CD4-positive, CD25-positive, alpha-beta regulatory T cell (primary cell): ENCODE measurements around the gene KIF5C. TPM values are rescaled to one million over a fixed set of nuclear protein-coding genes. Genes with fewer than 3 reads are reported as not detected.
A peak's percentile ranks its signal among the peaks of the same experiment; 100 is the strongest.

Experiments
- ATAC-seq, 2 donors: fragments of 150-1000 bp; cut with Tn5 transposase; one replicate each; pipeline ENCODE4 v1.10.0; 2021; ENCODE audit warnings: low read depth in 2 of 2, moderate number of reproducible peaks in 2 of 2, moderate library complexity in 1 of 2
- DNase-seq, 3 donors: peaks; one replicate each; pipeline versions ENCODE4 v3.0.0 to v3.0.0-alpha.2; 2012 to 2022; ENCODE audit warnings: mixed read lengths in 1 of 3
- H3K27ac ChIP-seq: one replicate; pipeline ENCODE4 v1.7.0; 2013; ENCODE audit warnings: mild to moderate bottlenecking, low read length; ENCODE audit not compliant: insufficient read depth, poor library complexity, severe bottlenecking
- H3K27me3 ChIP-seq: one replicate; pipeline ENCODE4 v1.7.0; 2013; ENCODE audit warnings: low read length; ENCODE audit not compliant: control insufficient read depth, insufficient read depth
- H3K36me3 ChIP-seq: one replicate; pipeline ENCODE4 v1.7.0; 2013; ENCODE audit warnings: mild to moderate bottlenecking, low read length, moderate library complexity; ENCODE audit not compliant: control insufficient read depth, insufficient read depth
- H3K4me1 ChIP-seq: 2 replicates; pipeline ENCODE4 v1.7.0; 2013; ENCODE audit warnings: mild to moderate bottlenecking, low read length; ENCODE audit not compliant: insufficient read depth, control insufficient read depth, poor library complexity, severe bottlenecking
- H3K4me3 ChIP-seq: one replicate; pipeline ENCODE4 v1.7.0; 2013; ENCODE audit warnings: low read depth, mild to moderate bottlenecking, low read length, moderate library complexity
- H3K9me3 ChIP-seq, 2 experiments: 1 replicate in 1 of 2; 2 replicates in 1 of 2; pipeline ENCODE4 v1.7.0; 2013; ENCODE audit warnings: low read length in 2 of 2, mild to moderate bottlenecking in 1 of 2, moderate library complexity in 1 of 2; ENCODE audit not compliant: control insufficient read depth in 2 of 2
- H3K27ac Mint-ChIP-seq, 3 donors: one replicate each; pipeline ENCODE4 v1.8.0; 2020 to 2022; ENCODE audit warnings: mild to moderate bottlenecking in 3 of 3, mixed read lengths in 3 of 3, moderate library complexity in 2 of 3
- H3K27me3 Mint-ChIP-seq: one replicate; pipeline ENCODE4 v1.8.0; 2022; ENCODE audit warnings: mild to moderate bottlenecking, mixed read lengths
- H3K36me3 Mint-ChIP-seq: one replicate; pipeline ENCODE4 v1.8.0; 2020; ENCODE audit warnings: mixed read lengths
- H3K4me1 Mint-ChIP-seq, 4 donors: one replicate each; pipeline ENCODE4 v1.8.0; 2020 to 2022; ENCODE audit warnings: mixed read lengths in 4 of 4, mild to moderate bottlenecking in 1 of 4
- H3K4me3 Mint-ChIP-seq, 4 donors: one replicate each; pipeline ENCODE4 v1.8.0; 2020 to 2022; ENCODE audit warnings: mild to moderate bottlenecking in 4 of 4, mixed read lengths in 4 of 4, moderate library complexity in 3 of 4
- H3K9me3 Mint-ChIP-seq, 7 donors: one replicate each; pipeline ENCODE4 v1.8.0; 2020 to 2022; ENCODE audit warnings: mixed read lengths in 7 of 7, mild to moderate bottlenecking in 3 of 7, moderate library complexity in 2 of 7
- polyA plus RNA-seq, 4 donors: library from polyadenylated mRNA; unstranded; fragments of 300-500 nt; fragmentation: Illumina TruSeq; gene quantifications; one replicate each; pipeline ENCODE4 v1.2.3, GENCODE V29; 2021
- total RNA-seq: library from RNA; stranded (reverse); gene quantifications from one replicate; pipeline ENCODE4 v1.2.3, GENCODE V29; 2022

KIF5C gene
- total RNA-seq: 7.7 TPM
- 1 to 10 TPM in 2 of 4 donors, under 1 TPM in 2; 0.54 to 3.0 (median 1.2) TPM for polyA plus RNA-seq

DNA sequence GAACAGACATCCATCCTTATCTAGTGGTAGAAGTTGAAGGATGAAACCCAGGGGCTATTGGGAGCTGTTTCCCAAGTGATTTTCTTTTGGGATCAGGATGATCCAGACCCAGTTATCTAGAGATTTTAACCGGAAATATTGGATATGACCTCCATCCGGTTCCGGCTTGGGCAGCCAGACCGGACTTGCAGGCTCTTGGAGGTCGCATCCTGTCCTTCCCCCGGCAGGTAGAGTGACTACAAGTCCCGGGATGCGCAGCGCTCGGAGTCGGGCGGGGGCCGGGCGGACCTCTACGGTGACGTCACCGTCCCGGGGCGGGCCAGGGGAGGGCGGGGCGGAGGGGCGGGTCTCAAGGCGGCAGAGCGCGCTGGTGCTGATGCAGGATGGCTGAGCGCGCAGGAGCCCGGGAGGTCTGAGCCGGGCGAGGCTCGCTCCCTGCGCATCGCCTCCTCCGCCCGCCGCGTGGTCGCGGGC is at the start of gene KIF5C:
TSS of gene KIF5C (plus strand) at position 360 of the 474 bp plus-strand sequence. CDS start 391 bp downstream, outside the sequence.
- DNase-seq (peak; percentile 75 to 92 (median 77)), ATAC-seq (peak; percentile 90 to 91)
- Histone ChIP-seq H3K4me1 (peaks cover 13% of the 10 kb centered on the region), H3K27me3 (peaks cover 9% of the 10 kb centered on the region), H3K27ac (no peak within 1 kb of the TSS), H3K4me3 (peak within 1 kb of the TSS; percentile 41), H3K36me3 (no peaks in the 10 kb centered on the region), H3K9me3 (no peaks in the 10 kb centered on the region)
- Mint-ChIP-seq H3K27ac (peak within 1 kb of the TSS in 1 of 3 donors; percentile 83), H3K9me3 (peaks cover 0 to 2% (median 0%) of the 10 kb centered on the region in 7 donors), H3K4me1 (peaks cover 6 to 19% (median 15%) of the 10 kb centered on the region in 4 donors), H3K27me3 (peaks cover 76% of the 10 kb centered on the region), H3K36me3 (peaks cover 3% of the 10 kb centered on the region), H3K4me3 (peak within 1 kb of the TSS; percentile 71 to 94 (median 86))

GRCh38 chr2:148826791-148827190 is 48.2 kb upstream of the KIF5C start:
- H3K27me3 ChIP-seq: peaks cover 6% of the 10 kb centered on the region
- no peaks in the 10 kb centered on the region for H3K4me1 ChIP-seq
- no peak for ATAC-seq
- Mint-ChIP-seq H3K27me3 (no peaks in the 10 kb centered on the region), H3K4me1 (no peaks in the 10 kb centered on the region), H3K27ac (no peak overlapping the region), H3K4me3 (no peak overlapping the region), H3K36me3 (no peaks in the 10 kb centered on the region), H3K9me3 (peaks cover 0 to 7% (median 0%) of the 10 kb centered on the region in 7 donors)
- H3K4me3 ChIP-seq: no peak overlapping the region
- DNase-seq: no peak
- H3K36me3 ChIP-seq: no peaks in the 10 kb centered on the region
- H3K27ac ChIP-seq: no peak overlapping the region
- no peaks in the 10 kb centered on the region for H3K9me3 ChIP-seq

- no peak overlapping the region for H3K4me3 ChIP-seq
- peak overlapping the region in 1 of 3 donors; percentile 88 for H3K27ac Mint-ChIP-seq
- DNase-seq (no peak), ATAC-seq (no peak)
- no peaks in the 10 kb centered on the region for H3K36me3 ChIP-seq
- H3K27me3 Mint-ChIP-seq: no peaks in the 10 kb centered on the region
- no peak overlapping the region for H3K27ac ChIP-seq
- H3K36me3 Mint-ChIP-seq: no peaks in the 10 kb centered on the region
- H3K4me1 ChIP-seq: no peaks in the 10 kb centered on the region
- H3K4me3 Mint-ChIP-seq: no peak overlapping the region
- peaks cover 4% of the 10 kb centered on the region for H3K27me3 ChIP-seq
- H3K9me3 Mint-ChIP-seq: peaks cover 0 to 7% (median 1%) of the 10 kb centered on the region in 7 donors
- no peaks in the 10 kb centered on the region for H3K9me3 ChIP-seq
- no peaks in the 10 kb centered on the region for H3K4me1 Mint-ChIP-seq
Measured at GRCh38 chr2:148828941-148829340, 46.1 kb upstream of the KIF5C start.

DNA sequence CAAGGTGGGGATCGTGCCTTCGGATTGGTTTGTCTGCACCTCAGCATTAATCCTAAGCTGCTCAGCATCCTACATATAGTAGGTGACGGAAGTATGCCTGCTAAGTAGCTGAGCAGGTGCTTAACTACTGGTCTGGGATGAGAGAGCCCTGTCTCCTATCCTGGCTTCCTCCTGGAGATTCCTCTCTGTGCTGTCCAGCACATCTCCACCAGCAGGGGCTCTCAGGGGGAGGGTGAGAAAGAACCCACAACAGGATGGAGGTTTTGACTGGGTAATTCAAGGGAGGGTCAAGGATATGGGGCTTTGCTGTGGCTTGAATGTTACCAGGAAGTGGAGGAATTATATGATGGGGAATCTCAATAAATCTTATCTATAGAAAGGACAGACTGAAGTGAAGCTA is 45.4 kb upstream of the KIF5C start:
- peaks cover 0 to 7% (median 1%) of the 10 kb centered on the region in 7 donors for H3K9me3 Mint-ChIP-seq
- ATAC-seq (no peak), DNase-seq (no peak)
- peaks cover 2% of the 10 kb centered on the region for H3K27me3 ChIP-seq
- H3K9me3 ChIP-seq: no peaks in the 10 kb centered on the region
- H3K4me3 Mint-ChIP-seq: peak overlapping the region in 1 of 4 donors; percentile 1
- no peaks in the 10 kb centered on the region for H3K4me1 ChIP-seq
- H3K4me1 Mint-ChIP-seq: no peaks in the 10 kb centered on the region
- H3K36me3 Mint-ChIP-seq: no peaks in the 10 kb centered on the region
- H3K36me3 ChIP-seq: no peaks in the 10 kb centered on the region
- H3K27me3 Mint-ChIP-seq: no peaks in the 10 kb centered on the region
- no peak overlapping the region for H3K27ac Mint-ChIP-seq
- H3K4me3 ChIP-seq: no peak overlapping the region
- H3K27ac ChIP-seq: no peak overlapping the region

GRCh38 chr2:148832637-148833036 is 42.4 kb upstream of the KIF5C start:
- Mint-ChIP-seq H3K4me1 (no peaks in the 10 kb centered on the region), H3K27me3 (peaks cover 10% of the 10 kb centered on the region), H3K9me3 (peaks cover 0 to 8% (median 0%) of the 10 kb centered on the region in 7 donors), H3K27ac (no peak overlapping the region), H3K4me3 (no peak overlapping the region), H3K36me3 (no peaks in the 10 kb centered on the region)
- no peak overlapping the region for H3K4me3 ChIP-seq
- no peak for DNase-seq
- H3K27ac ChIP-seq: no peak overlapping the region
- no peak for ATAC-seq
- H3K36me3 ChIP-seq: no peaks in the 10 kb centered on the region
- no peaks in the 10 kb centered on the region for H3K4me1 ChIP-seq
- peaks cover 2% of the 10 kb centered on the region for H3K27me3 ChIP-seq
- no peaks in the 10 kb centered on the region for H3K9me3 ChIP-seq

DNA sequence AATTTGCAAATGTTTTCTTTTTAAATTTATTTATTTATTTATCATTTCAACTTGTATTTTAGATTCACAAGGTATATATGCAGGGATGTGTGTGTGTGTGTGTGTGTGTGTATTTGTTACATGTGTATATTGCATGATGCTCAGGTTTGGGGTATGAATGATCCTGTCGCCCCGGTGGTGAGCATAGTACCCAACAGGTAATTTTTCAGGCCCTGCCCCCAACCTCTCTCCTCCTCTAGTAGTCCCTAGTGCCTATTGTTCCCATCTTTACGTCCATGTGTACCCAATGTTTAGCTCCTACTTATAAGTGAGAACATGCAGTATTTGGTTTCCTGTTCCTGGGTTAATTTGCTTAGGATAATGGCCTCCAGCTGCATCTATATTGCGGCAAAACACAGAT is 33.0 kb upstream of the KIF5C start:
- DNase-seq (no peak), ATAC-seq (no peak)
- Histone ChIP-seq H3K4me1 (no peaks in the 10 kb centered on the region), H3K36me3 (no peaks in the 10 kb centered on the region), H3K9me3 (no peaks in the 10 kb centered on the region), H3K27me3 (peaks cover 2% of the 10 kb centered on the region), H3K4me3 (no peak overlapping the region), H3K27ac (no peak overlapping the region)
- H3K27ac Mint-ChIP-seq: no peak overlapping the region
- H3K4me3 Mint-ChIP-seq: no peak overlapping the region
- H3K4me1 Mint-ChIP-seq: no peaks in the 10 kb centered on the region
- H3K9me3 Mint-ChIP-seq: peaks cover 0 to 12% (median 5%) of the 10 kb centered on the region in 7 donors
- no peaks in the 10 kb centered on the region for H3K36me3 Mint-ChIP-seq
- H3K27me3 Mint-ChIP-seq: peaks cover 24% of the 10 kb centered on the region

DNA sequence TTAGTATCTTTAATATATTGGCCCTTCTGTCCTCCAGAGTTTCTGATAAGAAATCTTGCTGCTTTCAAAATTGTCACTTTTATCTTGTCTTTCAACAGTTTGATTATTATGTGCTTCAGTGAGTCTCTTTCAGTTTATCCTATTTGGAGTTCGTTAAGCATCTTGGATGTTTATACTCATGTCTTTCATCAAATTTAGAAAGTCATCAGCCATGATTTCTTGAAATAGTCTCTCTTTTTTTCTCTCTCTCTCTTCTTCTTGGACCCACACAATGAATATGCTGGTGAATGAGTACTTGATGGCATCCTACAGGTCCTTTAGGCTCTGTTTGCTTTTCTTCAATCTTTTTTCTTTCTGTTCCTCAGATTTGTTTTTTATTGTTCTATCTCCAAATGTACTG is 26.9 kb upstream of the KIF5C start:
- no peaks in the 10 kb centered on the region for H3K36me3 Mint-ChIP-seq
- peaks cover 8 to 12% of the 10 kb centered on the region in 2 experiments for H3K9me3 ChIP-seq
- no peaks in the 10 kb centered on the region for H3K4me1 ChIP-seq
- ATAC-seq: no peak
- H3K27me3 ChIP-seq: peaks cover 12% of the 10 kb centered on the region
- H3K27ac Mint-ChIP-seq: no peak overlapping the region
- no peak for DNase-seq
- H3K4me3 ChIP-seq: no peak overlapping the region
- H3K4me3 Mint-ChIP-seq: peak overlapping the region in 1 of 4 donors; percentile 52
- H3K36me3 ChIP-seq: no peaks in the 10 kb centered on the region
- no peak overlapping the region for H3K27ac ChIP-seq
- peaks cover 3 to 14% (median 7%) of the 10 kb centered on the region in 7 donors for H3K9me3 Mint-ChIP-seq
- peaks cover 58% of the 10 kb centered on the region for H3K27me3 Mint-ChIP-seq
- H3K4me1 Mint-ChIP-seq: no peaks in the 10 kb centered on the region

DNA sequence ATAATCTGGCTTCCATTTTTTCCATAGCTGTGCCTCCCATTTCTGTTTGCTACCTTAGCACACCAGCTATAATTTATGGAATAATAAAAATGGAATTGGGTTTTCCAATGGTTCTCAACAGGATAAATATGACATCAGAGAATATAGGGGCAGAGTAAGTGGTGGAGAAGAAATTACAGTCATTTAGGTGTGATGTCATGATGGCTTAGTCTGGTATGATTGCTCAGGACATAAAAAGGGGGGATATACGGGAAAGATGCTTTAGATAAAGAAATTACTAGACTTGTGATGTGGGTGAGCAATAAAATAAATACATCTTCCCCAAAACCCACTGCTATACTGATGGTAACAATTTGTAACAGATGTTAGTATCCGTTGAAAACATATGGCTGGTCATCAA is 21.6 kb upstream of the KIF5C start:
- H3K27ac Mint-ChIP-seq: no peak overlapping the region
- H3K36me3 Mint-ChIP-seq: no peaks in the 10 kb centered on the region
- no peak overlapping the region for H3K4me3 Mint-ChIP-seq
- Histone ChIP-seq H3K4me3 (no peak overlapping the region), H3K27ac (no peak overlapping the region), H3K4me1 (no peaks in the 10 kb centered on the region), H3K27me3 (peaks cover 22% of the 10 kb centered on the region), H3K36me3 (no peaks in the 10 kb centered on the region), H3K9me3 (peaks cover 4 to 7% of the 10 kb centered on the region in 2 experiments)
- H3K9me3 Mint-ChIP-seq: peaks cover 0 to 9% (median 3%) of the 10 kb centered on the region in 7 donors
- DNase-seq: no peak
- H3K27me3 Mint-ChIP-seq: peaks cover 44% of the 10 kb centered on the region
- no peak for ATAC-seq
- H3K4me1 Mint-ChIP-seq: no peaks in the 10 kb centered on the region
